H1 (cell line): ENCODE measurements around the gene DTX4. TPM values are rescaled to one million over a fixed set of nuclear protein-coding genes. Genes with fewer than 3 reads are reported as not detected.
A peak's percentile ranks its signal among the peaks of the same experiment; 100 is the strongest.

Experiments used
- CTCF ChIA-PET: fragments of 300-600 bp; sonication (Branson Sonifier 250); formaldehyde crosslinking; loops from one replicate; lab custom pipeline; 2021; ENCODE audit not compliant: partially characterized antibody; lab: Charles Lee
- POLR2A ChIA-PET: fragments of 300-600 bp; sonication (Branson Sonifier 250); formaldehyde crosslinking; loops from one replicate; lab custom pipeline; 2021; ENCODE audit warnings: inconsistent platforms; ENCODE audit not compliant: partially characterized antibody; lab: Charles Lee
- DNase-seq, 2 experiments: peaks; one replicate each; pipeline versions ENCODE4 v3.0.0 to v3.0.0-alpha.2; 2010 to 2022; ENCODE audit warnings: low spot score in 2 of 2, low read depth in 1 of 2, mixed read lengths in 1 of 2
- FAIRE-seq: peaks from 2 replicates; lab custom pipeline; 2011; peaks lifted over from hg19 to GRCh38; lab: Jason Lieb, UNC
- H2AFZ ChIP-seq: 2 replicates; pipeline ENCODE4 v1.8.1; 2012; ENCODE audit warnings: low read length, inconsistent platforms
- H2AK5ac ChIP-seq: 2 replicates; pipeline ENCODE4 v1.6.1; 2013; ENCODE audit warnings: low read depth, low read length
- H2BK120ac ChIP-seq: replicated peaks from 2 replicates; pipeline ENCODE3; 2013; ENCODE audit warnings: low read depth, low read length, inconsistent platforms
- H2BK12ac ChIP-seq: 2 replicates; pipeline ENCODE4 v1.6.1; 2013; ENCODE audit warnings: low read depth, low read length
- H2BK15ac ChIP-seq: 2 replicates; pipeline ENCODE4 v1.6.1; 2013; ENCODE audit warnings: low read length
- H2BK20ac ChIP-seq: 2 replicates; pipeline ENCODE4 v1.6.1; 2013; ENCODE audit warnings: low read length
- H2BK5ac ChIP-seq: 2 replicates; pipeline ENCODE4 v1.6.1; 2013; ENCODE audit warnings: low read depth, low read length
- H3K14ac ChIP-seq: 2 replicates; pipeline ENCODE4 v1.6.1; 2013; ENCODE audit warnings: inconsistent platforms; ENCODE audit not compliant: insufficient read length
- H3K18ac ChIP-seq: 2 replicates; pipeline ENCODE4 v1.6.1; 2013; ENCODE audit warnings: low read length; ENCODE audit errors: extremely low read depth
- H3K23ac ChIP-seq: 2 replicates; pipeline ENCODE4 v1.6.1; 2013; ENCODE audit warnings: inconsistent platforms; ENCODE audit not compliant: insufficient read length
- H3K23me2 ChIP-seq: 2 replicates; pipeline ENCODE4 v1.6.1; 2013; ENCODE audit warnings: low read depth, low read length
- H3K27ac ChIP-seq: 2 replicates; pipeline ENCODE4 v1.6.1; 2011; ENCODE audit warnings: low read depth, low read length, inconsistent platforms
- H3K27me3 ChIP-seq, 4 experiments: replicated peaks in 1 of 4; 1 replicate in 1 of 4; 2 replicates in 3 of 4; pipeline versions ENCODE4 v1.6.1 to v1.8.1; 2011 to 2013; ENCODE audit warnings: low read length in 3 of 4, mild to moderate bottlenecking in 3 of 4, inconsistent platforms in 2 of 4, mixed read lengths in 2 of 4, moderate library complexity in 1 of 4; ENCODE audit not compliant: control insufficient read depth in 3 of 4, insufficient read depth in 3 of 4; ENCODE audit errors: extremely low read depth in 1 of 4
- H3K36me3 ChIP-seq, 4 experiments: 2 replicates each; pipeline versions ENCODE4 v1.6.1 to v1.8.1; 2011 to 2013; ENCODE audit warnings: mild to moderate bottlenecking in 4 of 4, low read length in 3 of 4, moderate library complexity in 2 of 4, control low read depth in 1 of 4, inconsistent platforms in 1 of 4; ENCODE audit not compliant: insufficient read depth in 4 of 4, control insufficient read depth in 2 of 4
- H3K4ac ChIP-seq: replicated peaks from 2 replicates; pipeline ENCODE3; 2013; ENCODE audit warnings: low read length, low read depth, mixed read lengths, inconsistent platforms; ENCODE audit not compliant: insufficient read length
- H3K4me1 ChIP-seq, 4 experiments: replicated peaks in 1 of 4; 1 replicate in 1 of 4; 2 replicates in 3 of 4; pipeline versions ENCODE4 v1.6.1 to v1.8.1; 2011 to 2013; ENCODE audit warnings: low read length in 3 of 4, inconsistent platforms in 2 of 4, mixed read lengths in 1 of 4; ENCODE audit not compliant: insufficient read depth in 4 of 4, control insufficient read depth in 3 of 4
- H3K4me2 ChIP-seq, 2 experiments: 2 replicates each; pipeline versions ENCODE4 v1.6.1 to v1.8.1; 2011 to 2013; ENCODE audit warnings: low read depth in 2 of 2, low read length in 2 of 2, control low read depth in 1 of 2, inconsistent platforms in 1 of 2, mild to moderate bottlenecking in 1 of 2; ENCODE audit not compliant: insufficient read depth in 1 of 2
- H3K4me3 ChIP-seq, 4 experiments: fragments of 200-600, 300-600 bp in 1 of 4; sonication (generic), shearing (Covaris generic), sonication (Bioruptor Twin) in 1 of 4; 2 replicates each; pipeline versions ENCODE4 v1.5.1 to v1.8.1; 2011 to 2016; ENCODE audit warnings: low read length in 4 of 4, low read depth in 3 of 4, control low read depth in 2 of 4, inconsistent platforms in 2 of 4, mild to moderate bottlenecking in 2 of 4, mixed read lengths in 1 of 4, moderate library complexity in 1 of 4; ENCODE audit not compliant: insufficient read depth in 2 of 4; ENCODE audit errors: extremely low read depth in 1 of 4
- H3K56ac ChIP-seq: replicated peaks from 2 replicates; pipeline ENCODE3; 2013; ENCODE audit warnings: low read depth, mild to moderate bottlenecking, mixed read lengths, low read length, inconsistent platforms; ENCODE audit not compliant: insufficient read length
- H3K79me1 ChIP-seq: 2 replicates; pipeline ENCODE4 v1.6.1; 2013; ENCODE audit warnings: low read depth, low read length, control low read depth
- H3K79me2 ChIP-seq, 2 experiments: 2 replicates each; pipeline versions ENCODE4 v1.6.1 to v1.8.1; 2012 to 2013; ENCODE audit warnings: low read length in 2 of 2, mild to moderate bottlenecking in 2 of 2, inconsistent platforms in 1 of 2; ENCODE audit not compliant: insufficient read depth in 2 of 2, control insufficient read depth in 1 of 2
- H3K9ac ChIP-seq, 4 experiments: replicated peaks in 1 of 4; 1 replicate in 1 of 4; 2 replicates in 3 of 4; pipeline versions ENCODE4 v1.6.1 to v1.8.1; 2011 to 2013; ENCODE audit warnings: low read depth in 3 of 4, low read length in 3 of 4, control low read depth in 2 of 4, mild to moderate bottlenecking in 2 of 4, moderate library complexity in 2 of 4, inconsistent platforms in 1 of 4; ENCODE audit errors: extremely low read depth in 1 of 4
- H3K9me3 ChIP-seq, 2 experiments: 2 replicates each; pipeline versions ENCODE4 v1.6.1 to v1.8.1; 2012 to 2013; ENCODE audit warnings: mild to moderate bottlenecking in 2 of 2, moderate library complexity in 2 of 2, control low read depth in 1 of 2, inconsistent platforms in 1 of 2, low read depth in 1 of 2, low read length in 1 of 2, mixed read lengths in 1 of 2; ENCODE audit not compliant: insufficient read depth in 2 of 2
- H4K20me1 ChIP-seq, 2 experiments: replicated peaks in 1 of 2; 2 replicates each; pipeline versions ENCODE3 to v1.8.1; 2011 to 2013; ENCODE audit warnings: inconsistent platforms in 2 of 2, low read length in 2 of 2, mild to moderate bottlenecking in 1 of 2; ENCODE audit not compliant: insufficient read depth in 2 of 2, control insufficient read depth in 1 of 2
- H4K5ac ChIP-seq: 2 replicates; pipeline ENCODE4 v1.6.1; 2013; ENCODE audit warnings: low read length, low read depth, mixed read lengths, inconsistent platforms; ENCODE audit not compliant: insufficient read length
- H4K8ac ChIP-seq: 2 replicates; pipeline ENCODE4 v1.8.0; 2013; ENCODE audit warnings: mild to moderate bottlenecking, moderate library complexity, low read length, inconsistent platforms; ENCODE audit not compliant: insufficient read depth; ENCODE audit errors: extremely low read depth
- H4K91ac ChIP-seq: replicated peaks from 2 replicates; pipeline ENCODE3; 2013; ENCODE audit warnings: low read length, mixed read lengths, inconsistent platforms; ENCODE audit not compliant: insufficient read length
- CBX5 ChIP-seq: fragments of 300-800, 300-1000 bp; sonication (generic); IDR thresholded peaks from 2 replicates; pipeline ENCODE4 v1.7.1; 2016; ENCODE audit warnings: antibody characterized with exemption, low read length, low read depth
- FOSL1 ChIP-seq: IDR thresholded peaks from 2 replicates; pipeline ENCODE4 v1.6.1; 2011; ENCODE audit warnings: mild to moderate bottlenecking, low read depth, low read length, moderate library complexity; ENCODE audit not compliant: insufficient read depth
- KDM4A ChIP-seq: IDR thresholded peaks from one replicate; pipeline ENCODE4 v1.7.1; 2012; ENCODE audit warnings: low read depth, mild to moderate bottlenecking, moderate library complexity, low read length, inconsistent platforms; ENCODE audit not compliant: severe bottlenecking
- RBBP5 ChIP-seq: IDR thresholded peaks from 2 replicates; pipeline ENCODE4 v1.7.1; 2012; ENCODE audit warnings: low read depth, mild to moderate bottlenecking, inconsistent platforms, low read length, moderate library complexity, borderline replicate concordance
- RFX5 ChIP-seq: IDR thresholded peaks from 2 replicates; pipeline ENCODE4 v1.6.1; 2011; ENCODE audit warnings: low read depth, low read length, improper control_type of control experiment, borderline replicate concordance
- RXRA ChIP-seq: IDR thresholded peaks from 2 replicates; pipeline ENCODE4 v1.6.1; 2011; ENCODE audit warnings: low read depth, mild to moderate bottlenecking, low read length, moderate library complexity; ENCODE audit not compliant: insufficient read depth
- SIN3A ChIP-seq, 2 experiments: IDR thresholded peaks in 1 of 2; conservative IDR thresholded peaks in 1 of 2; 2 replicates each; pipeline ENCODE4 v1.6.1; 2011 to 2012; ENCODE audit warnings: low read length in 2 of 2, improper control_type of control experiment in 1 of 2, low read depth in 1 of 2, mild to moderate bottlenecking in 1 of 2
- SIX5 ChIP-seq: IDR thresholded peaks from 2 replicates; pipeline ENCODE4 v1.6.1; 2011; ENCODE audit warnings: mild to moderate bottlenecking, low read depth, low read length
- SP4 ChIP-seq: IDR thresholded peaks from 2 replicates; pipeline ENCODE4 v1.6.1; 2012; ENCODE audit warnings: low read length, inconsistent platforms
- TAF1 ChIP-seq: IDR thresholded peaks from 2 replicates; pipeline ENCODE4 v1.6.1; 2011; ENCODE audit warnings: mild to moderate bottlenecking, low read depth, low read length
- YY1 ChIP-seq: IDR thresholded peaks from 2 replicates; pipeline ENCODE4 v1.6.1; 2011; ENCODE audit warnings: low read depth, mild to moderate bottlenecking, low read length
- WGBS, 2 experiments: shearing (Covaris generic) in 1 of 2; methylation state at CpG; one replicate each; pipeline versions ENCODE4 v1.1.6 to v1.1.7; 2013 to 2015; ENCODE audit warnings: low lambda C conversion rate in 2 of 2, mixed read lengths in 2 of 2, inconsistent platforms in 1 of 2, low coverage in 1 of 2, missing lambda C conversion rate in 1 of 2; ENCODE audit not compliant: insufficient replicate concordance in 2 of 2, insufficient coverage in 1 of 2, insufficient read length in 1 of 2; ENCODE audit errors: extremely low coverage in 1 of 2, missing lambda C conversion rate in 1 of 2; 5-methylcytosine and 5-hydroxymethylcytosine counted together
- polyA plus RNA-seq, 7 experiments: library from polyadenylated mRNA; depleted of rRNA in 3 of 7; stranded (reverse) in 5 of 7; unstranded in 2 of 7; fragments of >200 nt in 5 of 7; fragments of 200-250 nt in 2 of 7; gene quantifications; 1 replicate in 5 of 7; 2 replicates in 1 of 7; 4 replicates in 1 of 7; pipeline versions ENCODE4 v1.2.1 to v1.2.3, GENCODE V29; 2011 to 2013; ENCODE audit warnings: missing spikeins in 2 of 7, mixed read lengths in 2 of 7
- total RNA-seq: library from RNA; stranded (reverse); fragmentation: NEBNext Ultra II Directional; extraction: Animal tissue kit (Norgen Biotek cat#: 25700); gene quantifications from 2 replicates; pipeline ENCODE4 v1.2.1, GENCODE V29; 2021

The DTX4 gene
- total and polyA plus RNA-seq, 2 of the 8 experiments (the other 6 are each of a cell fraction or from before 2014, with no cell fraction given) = 5.1 to 18.8 TPM

- Histone ChIP-seq H3K4ac (no peak overlapping the region), H2BK12ac (peak overlapping the region; percentile 35; the same call in 1 of the 2 replicates), H2BK15ac (peak overlapping the region; percentile 92; the same call in 1 of the 2 replicates), H2BK120ac (no peak overlapping the region), H3K79me1 (no peaks in the 10 kb centered on the region), H2BK5ac (no peak overlapping the region; the same call in 1 of the 2 replicates), H2AFZ (no peak overlapping the region), H4K91ac (peak overlapping the region; percentile 78), H3K4me2 (peak overlapping the region; percentile 98 to 99), H3K9ac (peak overlapping the region in 3 of 4 experiments; percentile 60 to 65 (median 63); a peak in 5 of 7 replicates), H3K9me3 (no peaks in the 10 kb centered on the region), H3K79me2 (peaks cover 0 to 14% of the 10 kb centered on the region in 2 experiments; a peak in 2 of 4 replicates), H3K4me1 (peaks cover 6 to 16% (median 9%) of the 10 kb centered on the region in 4 experiments; a peak in 6 of 7 replicates), H3K36me3 (no peaks in the 10 kb centered on the region), H3K4me3 (peak overlapping the region; percentile 48 to 95 (median 92)), H4K8ac (no peak overlapping the region), H3K56ac (no peak overlapping the region), H3K23ac (no peak overlapping the region), H3K14ac (no peak overlapping the region), H4K20me1 (peaks cover 2% of the 10 kb centered on the region in 2 experiments), H3K18ac (peak overlapping the region; percentile 79), H2AK5ac (no peak overlapping the region; the same call in 1 of the 2 replicates), H3K23me2 (peaks cover 18% of the 10 kb centered on the region), H4K5ac (no peak overlapping the region), H2BK20ac (no peak overlapping the region), H3K27me3 (no peaks in the 10 kb centered on the region), H3K27ac (no peak overlapping the region)
- DNase-seq (peak in 1 of 2 experiments; percentile 69), FAIRE-seq (no peak)
- POLR2A ChIA-PET = interaction anchor here (0.6 to 5.5 kb wide), 8 partner anchors 11 to 496 kb away, joined by 3 to 79 read pairs (median 4); partner anchors contain the start of genes FAM111B, OR5A2 and PATL1
- CTCF ChIA-PET = interaction anchor here (0.8 to 9.6 kb wide), 9 partner anchors 9 to 256 kb away, joined by 3 to 201 read pairs (median 10); partner anchors contain the start of gene FAM111A
- 1% methylated on average over 31 of the region's 37 CpGs; no CpG with 5 or more reads in 1 of the 2 experiments for WGBS, 2 experiments
- TF ChIP-seq CBX5 (no peak), RXRA (no peak), KDM4A (peak; percentile 28), RFX5 (no peak), FOSL1 (no peak), RBBP5 (peak; percentile 50; the same call in 1 of the 2 replicates), SIX5 (no peak), SP4 (no peak), TAF1 (peak; percentile 50; the same call in 1 of the 2 replicates), YY1 (no peak), SIN3A (conservative IDR thresholded peaks at IDR 0.05 in 1 of 2, IDR thresholded peaks at IDR 0.05 in 1 of 2; ENCODE audit: low read depth in 1 of 2, low read length in 2 of 2) (peak in 1 of 2 experiments; percentile 14; a peak in 2 of 4 replicates)
These were observed 1.4 kb downstream of the DTX4 start for GRCh38 chr11:59173080-59173963.
